GM21526 (cell line): ENCODE measurements around the gene GRK4.

Source experiments
- ATAC-seq: cut with Tn5 transposase; IDR thresholded peaks from one replicate; pipeline ENCODE4 v1.9.1; 2021; ENCODE audit warnings: moderate library complexity; ENCODE audit not compliant: unreplicated experiment, low FRiP score

Gene GRK4

DNA sequence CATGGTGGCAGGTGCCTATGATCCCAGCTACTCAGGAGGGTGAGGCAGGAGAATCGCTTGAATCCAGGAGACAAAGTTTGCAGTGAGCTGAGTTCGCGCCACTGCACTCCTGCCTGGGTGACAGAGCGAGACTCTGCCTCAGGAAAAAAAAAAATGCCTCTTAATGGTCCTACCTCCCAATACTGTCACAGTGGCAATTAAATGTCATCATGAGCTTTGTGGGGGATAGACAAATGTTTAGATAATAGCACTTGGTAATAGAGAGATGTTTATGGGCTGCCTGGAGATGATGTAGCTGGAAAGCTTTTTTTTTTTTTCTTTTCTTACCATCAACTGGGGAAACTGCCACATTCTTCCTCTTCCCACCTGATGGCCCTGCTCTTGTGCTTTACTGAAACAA, 33.0 kb downstream of the GRK4 start:
- ATAC-seq = no peak

DNA sequence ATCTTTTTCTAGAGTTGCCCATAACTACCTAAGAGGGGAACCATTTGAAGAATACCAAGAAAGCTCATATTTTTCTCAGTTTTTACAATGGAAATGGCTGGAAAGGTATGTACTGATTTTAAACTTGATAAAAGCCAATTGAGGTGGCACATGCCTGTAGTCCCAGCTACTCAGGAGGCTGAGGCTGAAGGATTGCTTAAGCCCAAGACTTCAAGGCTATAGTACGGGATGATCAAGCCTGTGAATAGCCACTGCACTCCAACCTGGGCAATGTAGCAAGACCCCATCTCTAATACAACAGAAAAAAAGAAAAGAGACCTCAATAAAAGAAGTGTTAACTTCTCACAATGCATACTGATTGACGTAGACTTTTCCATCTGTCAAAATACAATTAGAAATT, 44.4 kb downstream of the GRK4 start:
- no peak for ATAC-seq

DNA sequence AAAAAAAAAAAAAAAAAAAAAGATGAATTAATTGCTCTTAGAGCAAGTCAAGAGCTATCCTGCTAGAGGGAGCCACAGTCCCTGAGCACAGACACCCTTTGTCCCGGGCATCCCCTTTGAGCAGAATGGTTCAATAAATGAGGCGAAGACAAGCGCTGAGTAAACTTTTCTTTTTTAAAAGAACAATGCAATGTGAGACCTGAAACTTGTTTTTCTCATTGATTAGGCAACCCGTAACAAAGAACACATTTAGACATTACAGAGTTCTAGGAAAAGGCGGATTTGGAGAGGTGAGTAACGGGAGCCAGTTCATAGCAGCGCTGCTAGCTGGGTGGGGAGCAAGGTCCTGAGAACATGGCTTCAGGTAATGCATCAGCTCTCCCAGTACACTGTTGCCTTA, 46.1 kb downstream of the GRK4 start:
- ATAC-seq = no peak

DNA sequence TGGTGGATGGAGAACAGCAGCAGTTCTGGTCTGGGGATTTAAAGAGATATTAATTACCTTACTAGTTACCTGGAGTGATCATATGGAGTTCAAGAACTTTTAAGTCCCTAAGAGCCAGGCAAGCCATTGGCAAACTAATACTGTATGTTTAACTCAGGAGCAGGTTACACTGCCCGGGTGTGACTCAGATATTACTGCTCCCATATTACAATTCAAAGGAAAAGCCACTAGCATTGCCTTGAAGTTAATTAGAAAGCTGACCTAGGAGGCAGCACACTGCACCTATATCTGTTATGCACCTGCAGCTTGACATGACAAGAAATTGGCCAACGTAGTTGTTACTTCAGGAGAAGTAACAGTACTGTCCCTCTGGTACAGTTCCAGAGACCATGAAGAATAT, 47.2 kb downstream of the GRK4 start:
- ATAC-seq = no peak

DNA sequence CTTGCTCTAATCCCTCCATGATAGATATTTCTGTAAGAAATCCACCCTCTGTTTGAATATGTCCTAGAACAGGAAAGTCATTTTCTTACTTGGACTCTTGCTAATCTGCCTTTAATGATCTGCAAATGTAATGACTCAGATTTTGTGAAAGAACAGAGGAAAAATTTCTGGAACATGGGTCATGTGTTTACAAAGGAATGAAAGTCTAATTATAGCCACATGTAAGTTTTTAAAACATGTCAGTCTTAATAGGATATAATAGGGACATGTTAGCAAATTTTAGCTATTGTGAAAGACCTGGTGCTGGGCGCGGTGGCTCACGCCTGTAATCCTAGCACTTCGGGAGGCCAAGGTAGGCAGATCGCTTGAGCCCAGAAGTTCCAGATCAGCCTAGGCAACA, 47.6 kb downstream of the GRK4 start:
- ATAC-seq = no peak

DNA sequence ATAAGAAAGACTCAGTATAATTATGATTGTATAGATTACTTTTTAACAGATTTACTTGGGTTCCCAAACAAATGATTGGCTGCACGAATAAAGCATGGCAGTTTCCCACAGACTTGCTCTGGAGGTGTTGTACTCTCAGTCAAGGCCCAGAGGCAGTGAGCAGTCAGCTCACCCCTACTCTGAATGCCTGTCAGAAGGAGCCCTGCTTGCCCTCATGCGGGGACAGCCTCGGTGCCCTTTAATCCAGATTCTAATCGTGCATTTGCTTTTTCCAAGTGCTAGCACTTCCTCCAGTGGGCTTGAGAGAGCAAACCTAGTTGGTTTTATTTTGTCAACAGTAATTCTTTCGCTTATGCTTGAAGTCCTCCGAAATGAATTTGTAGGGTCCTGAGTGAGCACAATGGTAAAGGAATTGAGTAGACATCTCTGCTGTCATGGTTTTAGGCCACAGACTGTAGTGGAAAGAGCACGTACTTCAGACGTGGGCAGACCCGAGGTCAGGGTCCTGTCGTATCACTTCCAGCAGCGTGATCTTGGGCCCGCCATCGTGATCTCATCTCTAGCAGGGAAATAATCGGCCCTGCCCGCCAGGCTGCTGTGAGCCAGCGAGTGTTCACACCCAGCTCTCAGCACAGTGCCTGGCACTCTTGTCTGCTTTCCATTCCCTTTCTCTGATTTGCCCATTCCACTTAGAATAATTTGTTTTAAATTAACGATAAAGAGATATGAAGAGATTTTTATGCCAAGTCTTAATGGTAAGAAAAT, 48.3 kb downstream of the GRK4 start:
- ATAC-seq = no peak

- ATAC-seq = no peak
Measured at GRCh38 chr4:3013323-3013722, 50.0 kb downstream of the GRK4 start.

DNA sequence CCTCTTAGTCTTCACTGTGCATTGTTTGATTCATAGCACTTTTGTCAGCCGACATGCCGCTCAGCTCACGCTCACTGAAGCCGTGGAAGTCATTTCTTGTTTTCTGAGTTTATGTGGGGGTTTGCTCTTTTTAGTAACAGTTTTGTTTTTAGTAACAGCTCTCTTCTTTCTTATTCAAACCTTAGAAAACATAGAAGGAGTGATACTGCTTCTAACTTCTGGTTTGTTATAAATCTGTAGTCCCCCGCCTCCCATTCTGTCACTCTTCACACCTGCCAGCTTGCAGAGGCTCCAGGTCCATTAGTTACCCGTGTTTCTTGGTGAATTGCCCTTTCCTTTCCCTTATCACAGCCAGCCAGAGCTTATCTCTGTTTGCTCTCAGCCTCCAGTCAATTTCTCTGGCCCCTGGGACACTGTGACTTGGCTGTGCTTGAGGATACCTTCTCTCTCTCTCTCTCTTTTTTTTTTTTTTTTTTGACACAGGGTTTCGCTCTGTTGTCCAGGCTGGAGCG, 50.5 kb downstream of the GRK4 start:
- ATAC-seq = peak; percentile 76

DNA sequence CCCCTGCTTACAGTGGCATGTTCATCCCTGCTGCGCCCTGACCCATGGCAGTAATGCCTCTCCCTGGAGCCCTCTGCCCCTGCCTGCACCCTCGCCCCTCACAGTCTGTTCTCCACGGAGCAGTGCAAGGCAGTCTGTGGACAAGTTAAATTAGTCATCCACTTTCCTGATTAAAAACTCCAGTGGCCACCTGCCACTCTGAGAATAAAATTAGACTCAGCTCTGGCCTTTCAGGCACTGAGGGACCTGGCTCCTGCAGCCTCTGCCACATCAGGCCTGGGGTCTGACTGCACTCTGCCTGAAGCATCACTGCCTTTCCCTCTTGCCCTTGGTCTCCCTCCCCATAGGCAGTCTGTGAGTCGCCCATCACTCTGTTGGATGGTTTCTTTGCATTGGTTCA, 53.6 kb downstream of the GRK4 start:
- no peak for ATAC-seq

DNA sequence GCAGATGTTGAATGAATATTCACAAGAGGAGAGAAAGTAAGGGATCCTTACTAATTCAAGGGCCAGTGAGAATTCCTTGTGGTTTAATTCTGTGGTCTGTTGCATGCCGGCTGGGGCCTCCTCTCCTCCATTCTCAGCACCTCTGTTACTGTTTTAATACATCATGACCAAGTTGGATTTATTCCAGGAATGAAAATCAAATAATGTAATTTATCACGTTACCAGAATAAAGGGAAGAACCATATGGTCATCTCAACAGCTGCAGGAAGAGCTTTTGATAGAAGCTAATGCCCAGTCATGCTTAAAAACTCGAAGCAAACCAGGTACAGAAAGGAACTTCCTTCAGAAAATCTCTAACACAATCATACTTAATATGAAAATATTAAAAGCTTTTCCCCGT, 54.1 kb downstream of the GRK4 start:
- no peak for ATAC-seq

DNA sequence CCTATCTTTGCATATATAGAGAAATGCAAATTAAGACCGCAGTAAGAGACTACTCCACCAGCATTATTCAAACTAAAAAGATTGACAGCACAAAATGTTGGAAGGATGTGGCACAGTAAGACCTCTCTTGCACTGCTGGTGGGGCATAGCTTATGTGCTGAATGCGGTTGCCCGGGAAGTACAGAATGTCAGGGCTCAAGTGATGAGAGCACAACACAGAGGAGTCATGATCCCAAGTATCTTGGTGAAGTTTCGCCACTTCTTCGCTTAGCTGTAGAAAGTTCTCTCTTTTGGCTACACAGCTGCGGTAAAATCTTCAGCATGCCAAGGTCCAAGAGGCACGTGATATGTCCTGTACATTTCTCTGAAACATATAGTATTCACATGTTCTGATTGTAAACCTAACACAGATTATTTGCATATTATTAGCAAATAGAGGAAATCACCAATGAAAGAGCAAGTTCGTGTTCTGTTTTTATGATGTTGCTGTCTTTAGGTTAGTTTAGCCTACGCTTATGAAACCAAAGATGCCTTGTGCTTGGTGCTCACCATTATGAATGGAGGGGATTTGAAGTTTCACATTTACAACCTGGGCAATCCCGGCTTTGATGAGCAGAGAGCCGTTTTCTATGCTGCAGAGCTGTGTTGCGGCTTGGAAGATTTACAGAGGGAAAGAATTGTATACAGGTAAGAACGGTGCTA, 55.9 kb downstream of the GRK4 start:
- no peak for ATAC-seq

DNA sequence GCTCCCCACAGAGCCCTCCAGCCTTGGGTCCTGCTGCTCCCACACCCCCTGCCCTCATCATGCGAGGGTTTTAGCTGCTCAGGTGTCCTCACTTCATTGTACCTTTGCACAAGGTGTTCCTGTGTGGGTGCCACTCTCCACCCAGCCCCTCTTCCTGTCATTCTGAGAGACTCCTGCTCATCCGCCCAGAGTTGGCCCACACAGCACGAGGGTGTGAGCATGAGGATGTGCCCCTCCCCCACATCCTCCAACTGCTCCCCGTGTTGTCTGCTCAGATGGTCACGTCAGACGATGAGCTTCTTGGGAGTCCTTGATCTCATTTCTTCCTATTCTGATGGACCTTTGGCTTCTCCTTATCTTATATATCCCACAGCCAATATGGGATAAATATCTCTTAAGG, 57.8 kb downstream of the GRK4 start:
- ATAC-seq = no peak

DNA sequence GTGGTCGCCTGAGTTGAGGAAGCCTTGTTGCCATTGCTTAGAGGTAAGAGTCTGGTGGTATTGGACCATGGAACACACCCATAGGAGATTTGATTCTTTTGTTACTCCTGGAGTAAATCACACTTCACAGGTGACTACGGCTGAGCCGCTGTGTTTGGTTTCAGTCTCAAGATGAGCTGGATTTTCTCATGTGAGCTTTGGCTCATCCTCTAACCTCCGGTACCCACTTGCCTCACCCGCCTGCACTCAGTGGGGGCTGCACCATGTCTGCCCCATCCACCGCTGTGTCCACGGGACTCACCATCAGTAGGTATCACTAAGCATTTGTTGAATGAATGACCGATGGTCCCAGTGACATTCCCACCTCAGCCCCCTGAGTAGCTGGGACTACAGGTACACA, 58.3 kb downstream of the GRK4 start:
- ATAC-seq = no peak

DNA sequence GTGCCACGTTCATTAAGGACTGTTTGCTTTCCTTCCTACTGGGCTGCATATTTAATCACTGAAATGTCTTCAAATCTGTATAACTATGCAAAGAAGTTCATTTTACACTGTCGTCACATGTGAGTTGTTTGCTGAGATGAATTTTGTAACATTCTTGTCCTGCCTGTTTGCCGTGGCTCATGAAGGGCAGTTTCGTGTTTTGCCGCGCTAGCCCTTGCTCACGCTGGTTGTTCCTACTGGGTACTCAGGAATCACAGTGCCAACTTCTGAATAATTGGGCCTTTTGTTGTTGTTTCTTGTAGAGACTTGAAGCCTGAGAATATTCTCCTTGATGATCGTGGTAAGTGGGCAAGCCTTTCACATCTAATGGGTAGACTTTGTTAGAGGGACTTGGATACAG, 58.7 kb downstream of the GRK4 start:
- ATAC-seq = no peak

GRCh38 chr4:3022651-3023050, 59.3 kb downstream of the GRK4 start:
- ATAC-seq = no peak

DNA sequence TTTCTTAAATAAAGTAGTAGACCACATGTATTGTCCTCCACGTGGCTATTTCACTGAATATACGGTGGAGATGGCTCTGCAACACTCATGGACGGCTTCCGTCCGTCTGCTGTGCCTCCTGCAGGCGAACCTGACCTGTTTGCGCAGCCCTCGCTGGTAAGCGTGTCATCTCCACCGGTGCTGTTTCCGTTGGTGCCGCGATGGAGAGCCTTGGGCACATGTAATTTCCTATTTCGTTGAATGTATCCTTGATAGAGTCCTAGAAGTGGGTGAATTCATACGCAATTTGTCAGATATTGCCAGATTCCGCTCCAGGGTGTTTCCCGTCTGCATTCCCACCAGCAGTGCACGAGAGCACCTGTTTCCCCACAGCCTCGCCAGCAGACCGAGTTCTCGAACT, 62.5 kb downstream of the GRK4 start:
- no peak for ATAC-seq

DNA sequence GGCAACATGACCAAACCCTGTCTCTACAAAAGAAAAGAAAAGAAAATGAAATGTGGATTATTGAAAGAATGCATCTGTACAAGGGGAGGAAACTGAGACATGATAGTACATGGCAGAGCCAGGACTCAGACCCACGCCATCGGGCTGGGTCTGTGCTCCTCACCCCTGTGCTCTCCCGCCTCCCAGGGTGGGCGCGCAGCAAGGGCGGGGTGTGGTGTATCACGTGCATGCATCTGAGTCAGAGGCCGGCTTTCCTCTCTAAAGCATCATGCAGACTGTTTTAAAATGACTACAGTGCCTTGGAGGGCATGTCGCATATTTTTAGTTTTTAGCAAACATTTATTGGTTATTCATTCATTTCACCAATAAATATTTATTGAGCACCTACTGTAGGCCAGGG, 63.2 kb downstream of the GRK4 start:
- no peak for ATAC-seq

DNA sequence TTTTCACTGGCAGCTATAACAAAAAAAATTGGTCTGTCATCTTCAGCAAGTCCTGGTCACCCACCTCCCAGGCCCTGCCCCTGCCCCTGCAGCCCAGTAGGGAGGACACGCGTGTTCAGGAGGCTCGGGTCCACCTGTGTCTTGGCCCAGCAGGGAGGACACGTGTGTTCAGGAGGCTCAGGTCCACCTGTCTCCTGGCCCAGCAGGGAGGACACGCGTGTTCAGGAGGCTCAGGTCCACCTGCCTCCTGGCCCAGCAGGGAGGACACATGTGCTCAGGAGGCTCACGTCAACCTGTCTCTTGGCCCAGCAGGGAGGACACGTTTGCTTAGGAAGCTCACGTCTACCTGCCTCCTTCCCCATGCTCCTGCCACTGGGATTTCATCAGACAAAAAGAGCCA, 66.1 kb downstream of the GRK4 start:
- no peak for ATAC-seq

DNA sequence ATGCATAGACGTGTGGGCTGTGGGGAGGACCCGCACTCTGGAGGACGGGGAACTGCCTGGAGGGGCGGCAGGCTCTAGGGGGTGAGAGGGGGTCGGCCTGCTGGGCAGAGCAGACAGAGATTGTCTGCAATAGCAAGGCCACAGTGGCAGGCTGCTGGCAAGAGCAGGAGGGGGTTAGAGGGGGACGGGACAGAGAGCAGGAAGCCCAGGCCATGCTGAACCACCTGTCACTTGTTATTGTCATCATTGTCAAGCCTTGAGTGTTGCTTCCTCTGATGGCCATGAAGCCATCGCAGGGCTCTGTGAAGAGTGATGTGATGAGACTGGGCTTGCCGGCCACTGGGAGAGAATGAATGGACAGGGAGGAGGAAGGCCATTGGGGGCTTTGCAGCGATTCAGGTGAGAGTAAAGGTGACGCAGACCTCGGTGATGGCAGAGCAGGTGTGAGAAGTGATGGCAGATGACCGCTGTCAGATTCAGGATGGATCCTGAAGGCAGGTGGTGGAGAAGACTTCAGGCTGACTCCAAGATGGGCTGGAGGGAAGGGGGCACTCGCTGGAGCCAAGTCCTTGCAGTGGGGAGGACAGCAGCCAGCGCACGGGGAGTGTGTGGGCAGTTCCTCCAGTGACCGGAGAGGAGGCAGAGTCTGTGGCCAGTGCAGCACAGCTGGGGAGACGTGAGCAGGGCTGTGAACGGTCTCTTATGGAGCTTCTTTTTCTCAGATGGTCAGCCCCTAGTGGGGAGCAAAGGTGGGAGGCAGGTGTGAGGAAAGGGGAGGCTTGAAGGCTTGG, 67.4 kb downstream of the GRK4 start:
- ATAC-seq = no peak

- no peak for ATAC-seq
Measured at GRCh38 chr4:3031357-3032082, 68.1 kb downstream of the GRK4 start.

DNA sequence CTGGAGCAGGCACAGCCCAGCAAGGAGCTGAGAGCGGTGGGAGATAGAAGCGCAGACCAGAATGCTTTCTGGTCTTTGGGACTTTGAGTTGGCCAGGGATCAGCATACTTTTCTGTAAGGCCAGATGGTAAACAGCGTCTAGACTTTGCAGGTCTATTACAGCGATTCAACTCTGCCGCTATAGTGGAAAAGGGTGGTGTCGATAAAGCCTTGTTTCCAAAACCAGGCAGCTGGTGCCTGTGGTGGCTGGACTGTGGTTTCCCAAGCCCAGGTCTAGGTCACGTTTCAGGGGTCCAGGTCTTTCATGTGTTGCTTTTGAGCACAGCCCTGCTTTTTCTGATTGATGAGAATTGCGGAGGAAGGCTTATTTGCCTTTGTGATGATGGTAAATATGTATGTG, 70.9 kb downstream of the GRK4 start:
- no peak for ATAC-seq
